ENCODE measurements around the gene CDH13. TPM values are rescaled to one million over a fixed set of nuclear protein-coding genes. Genes with fewer than 3 reads are reported as not detected.

Gene CDH13
- total and polyA plus RNA-seq, 12 donors, result 0.86 to 30.6 (median 2.4) TPM

DNA sequence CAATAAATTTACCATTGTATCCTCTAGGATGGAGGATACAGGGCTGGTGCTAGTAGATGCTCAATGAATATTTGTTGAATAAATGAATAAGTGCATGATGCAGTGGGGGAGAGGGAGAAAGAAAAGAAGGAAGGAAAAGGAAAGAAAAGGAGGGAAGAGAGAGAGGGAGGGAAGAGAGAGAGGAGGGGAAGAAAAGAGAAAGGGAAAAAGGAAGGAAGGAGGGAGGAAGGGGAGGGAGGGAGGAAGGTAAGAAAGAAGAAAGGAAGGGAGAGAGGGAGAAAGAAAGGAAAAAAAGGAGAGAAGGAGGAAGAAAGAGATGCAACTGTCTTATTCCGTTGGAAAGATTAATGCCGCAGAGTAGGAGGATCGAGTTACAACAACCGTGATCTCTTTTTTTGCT is 1211.4 kb downstream of the CDH13 start:
- intact Hi-C loops (cut with DNase I), result no loop called here
- no peaks in the 10 kb centered on the region for H3K36me3 ChIP-seq (replicated peaks in 1 of 2)
- no peaks in the 10 kb centered on the region for H3K27me3 ChIP-seq
- TF ChIP-seq CTCF (IDR thresholded peaks at IDR 0.05), result no peak
- no peak for TF ChIP-seq POLR2A (IDR thresholded peaks at IDR 0.05)
- H3K9me3 ChIP-seq (replicated peaks in 1 of 3), result no peaks in the 10 kb centered on the region
- H3K4me3 ChIP-seq, result no peak overlapping the region
- H3K27ac ChIP-seq, result no peak overlapping the region
- no peak for DNase-seq
- no peaks in the 10 kb centered on the region for H3K4me1 ChIP-seq (replicated peaks in 1 of 2)
- WGBS, 4 donors, result 52 to 72% (median 66%) methylated on average over 4 of the region's 4 CpGs

DNA sequence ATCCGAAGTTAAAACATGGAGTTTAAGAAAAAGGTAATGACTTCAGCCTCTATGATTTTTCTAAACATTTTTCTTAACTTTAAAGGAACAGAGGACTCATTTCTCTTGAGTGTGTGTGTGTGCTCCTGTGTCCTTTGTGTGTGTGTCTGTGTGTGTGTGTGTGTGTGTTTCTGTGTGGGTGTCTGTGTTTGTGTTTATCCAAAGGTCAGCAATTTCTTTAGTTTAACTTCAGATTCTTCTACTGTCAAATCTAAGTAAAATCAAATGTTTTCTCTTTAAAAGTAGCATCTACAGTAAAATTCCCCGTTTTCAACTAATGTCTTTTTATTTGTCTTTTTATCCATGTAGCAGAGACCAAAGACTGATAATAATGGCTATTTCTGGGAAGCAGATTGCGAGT is 1212.8 kb downstream of the CDH13 start:
- intact Hi-C loops (cut with DNase I), result no loop called here
- H3K27me3 ChIP-seq, result no peaks in the 10 kb centered on the region

DNA sequence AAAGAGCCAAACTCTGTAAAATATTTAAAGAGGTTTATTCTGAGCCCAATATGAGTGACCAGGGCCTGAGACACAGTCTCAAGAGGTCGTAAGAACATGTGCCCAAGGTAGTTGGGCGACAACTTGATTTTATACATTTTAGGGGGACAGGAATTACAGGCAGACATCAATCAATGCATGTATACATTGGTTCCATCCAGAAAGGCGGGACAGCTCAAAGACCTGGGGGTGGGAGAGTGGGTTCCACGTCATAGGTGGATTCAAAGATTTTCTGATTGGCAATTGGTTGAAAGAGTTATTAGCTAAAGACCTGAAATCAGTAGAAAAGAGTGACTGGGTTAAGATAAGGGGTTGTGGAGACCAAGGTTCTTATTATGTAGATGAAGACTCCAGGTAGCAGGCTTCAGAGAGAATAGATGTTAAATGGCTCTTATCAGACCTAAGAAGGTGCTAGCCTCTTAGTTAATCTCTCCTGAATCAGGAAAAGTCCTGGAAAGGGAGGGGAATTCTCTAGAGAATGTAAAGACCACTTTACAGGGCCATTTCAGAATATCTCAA is 1213.4 kb downstream of the CDH13 start:
- Histone ChIP-seq H3K4me1 (replicated peaks in 1 of 2) (no peaks in the 10 kb centered on the region), H3K9me3 (replicated peaks in 1 of 3) (no peaks in the 10 kb centered on the region), H3K4me3 (no peak overlapping the region), H3K36me3 (replicated peaks in 1 of 2) (no peaks in the 10 kb centered on the region), H3K27me3 (no peaks in the 10 kb centered on the region), H3K27ac (no peak overlapping the region)
- TF ChIP-seq CTCF (IDR thresholded peaks at IDR 0.05), result no peak
- no peak for TF ChIP-seq POLR2A (IDR thresholded peaks at IDR 0.05)
- 69 to 82% (median 73%) methylated on average over 4 of the region's 4 CpGs for WGBS, 4 donors
- no peak for DNase-seq
- intact Hi-C loops (cut with DNase I), result no loop called here

More for the DNA sequence above, 1212.8 kb downstream of the CDH13 start:
- Histone ChIP-seq H3K4me3 (no peak overlapping the region), H3K36me3 (replicated peaks in 1 of 2) (no peaks in the 10 kb centered on the region), H3K27ac (no peak overlapping the region), H3K9me3 (replicated peaks in 1 of 3) (no peaks in the 10 kb centered on the region), H3K4me1 (replicated peaks in 1 of 2) (no peaks in the 10 kb centered on the region)
- TF ChIP-seq CTCF (IDR thresholded peaks at IDR 0.05) (no peak), POLR2A (IDR thresholded peaks at IDR 0.05) (no peak)
- WGBS, 4 donors, result 57 to 73% (median 68%) methylated on average over 3 of the region's 3 CpGs
- no peak for DNase-seq

GRCh38 chr16:83842291-83842690 is 1215.5 kb downstream of the CDH13 start:
- no peak overlapping the region for H3K27ac ChIP-seq
- H3K9me3 ChIP-seq (replicated peaks in 1 of 3), result no peaks in the 10 kb centered on the region
- H3K27me3 ChIP-seq, result no peaks in the 10 kb centered on the region
- intact Hi-C loops (cut with DNase I), result no loop called here
- 71 to 74% (median 73%) methylated on average over 7 of the region's 7 CpGs for WGBS, 4 donors
- no peaks in the 10 kb centered on the region for H3K4me1 ChIP-seq (replicated peaks in 1 of 2)
- no peak for DNase-seq
- no peak overlapping the region for H3K4me3 ChIP-seq
- no peaks in the 10 kb centered on the region for H3K36me3 ChIP-seq (replicated peaks in 1 of 2)
- no peak for TF ChIP-seq POLR2A (IDR thresholded peaks at IDR 0.05)
- TF ChIP-seq CTCF (IDR thresholded peaks at IDR 0.05), result no peak

Measured in adrenal gland (tissue), 12 donors.